K562 (cell line): Measurements from ENCODE around the gene SLC39A7. TPM values are rescaled to one million over a fixed set of nuclear protein-coding genes. Genes with fewer than 3 reads are reported as not detected.

Experiments used
- ATAC-seq: fragments of 200-7000 bp; cut with Tn5 transposase; 3 replicates; pipeline ENCODE4 v1.9.1; 2020; ENCODE audit warnings: moderate library complexity
- BruUV-seq: library from RNA; stranded (reverse); fragments of 400-500 nt; replicated peaks from 2 replicates; lab custom pipeline; 2021; lab: Mats Ljungman, UMichigan
- CTCF ChIA-PET: fragments of 300-600 bp; formaldehyde crosslinking; extraction: SDS; loops from one replicate; lab custom pipeline; 2021; ENCODE audit warnings: low intra/inter-chr PET ratio; lab: Yijun Ruan, JAX
- POLR2A ChIA-PET: fragments of 300-600, 350-650 bp; sonication (Branson Sonifier 250); formaldehyde crosslinking; extraction: SDS; loops from one replicate; lab custom pipeline; 2021; ENCODE audit warnings: antibody characterized with exemption, inconsistent platforms; lab: Yijun Ruan, JAX
- DNase-seq, 4 experiments: peaks; one replicate each; pipeline versions ENCODE4 v3.0.0 to v3.0.0-alpha.2; 2011 to 2018; ENCODE audit warnings: low spot score in 3 of 4, mixed read lengths in 3 of 4; ENCODE audit errors: extremely low read depth in 1 of 4
- FAIRE-seq: peaks from 2 replicates; lab custom pipeline; 2011; peaks lifted over from hg19 to GRCh38; lab: Jason Lieb, UNC
- H2AFZ ChIP-seq: 2 replicates; pipeline ENCODE4 v1.6.0; 2011; ENCODE audit warnings: low read depth, low read length, control low read depth, inconsistent platforms
- H3K27ac ChIP-seq: fragments of 200-600 bp; 3 replicates; pipeline ENCODE4 v1.8.0; 2011; ENCODE audit warnings: low read depth, mild to moderate bottlenecking, control low read depth, inconsistent platforms, low read length, moderate library complexity, mixed read lengths; ENCODE audit errors: extremely low read depth
- H3K27me3 ChIP-seq, 2 experiments: fragments of 300-600 bp in 1 of 2; 2 replicates in 1 of 2; 3 replicates in 1 of 2; pipeline versions ENCODE4 v1.6.0 to v1.8.0; 2011; ENCODE audit warnings: inconsistent platforms in 2 of 2, low read length in 2 of 2, mild to moderate bottlenecking in 1 of 2, mixed read lengths in 1 of 2, moderate library complexity in 1 of 2; ENCODE audit not compliant: control insufficient read depth in 2 of 2, insufficient read depth in 2 of 2
- H3K36me3 ChIP-seq: fragments of 300-600 bp; 3 replicates; pipeline ENCODE4 v1.8.0; 2011; ENCODE audit warnings: mild to moderate bottlenecking, low read length, inconsistent platforms; ENCODE audit not compliant: control insufficient read depth, insufficient read depth
- H3K4me1 ChIP-seq, 2 experiments: fragments of 200-600 bp in 1 of 2; replicated peaks in 1 of 2; 2 replicates in 1 of 2; 3 replicates in 1 of 2; pipeline versions ENCODE4 v1.5.1 to v1.8.0; 2011; ENCODE audit warnings: inconsistent platforms in 2 of 2, low read length in 2 of 2, mild to moderate bottlenecking in 1 of 2, mixed read lengths in 1 of 2, moderate library complexity in 1 of 2; ENCODE audit not compliant: control insufficient read depth in 2 of 2, insufficient read depth in 2 of 2
- H3K4me2 ChIP-seq: 2 replicates; pipeline ENCODE4 v1.6.1; 2011; ENCODE audit warnings: low read length, control low read depth, inconsistent platforms, mixed read lengths; ENCODE audit not compliant: insufficient read depth
- H3K4me3 ChIP-seq: fragments of 200-600 bp; sonication (generic), shearing (Covaris generic); 2 replicates; pipeline ENCODE4 v1.5.1; 2016; ENCODE audit warnings: control low read depth, inconsistent platforms
- H3K79me2 ChIP-seq: fragments of 200-600 bp; 3 replicates; pipeline ENCODE4 v1.8.0; 2011; ENCODE audit warnings: low read length, inconsistent platforms; ENCODE audit not compliant: control insufficient read depth, insufficient read depth
- H3K9ac ChIP-seq, 2 experiments: 2 replicates each; pipeline versions ENCODE4 v1.6.0 to v1.6.1; 2011; ENCODE audit warnings: low read depth in 2 of 2, low read length in 2 of 2, control low read depth in 1 of 2, inconsistent platforms in 1 of 2, mild to moderate bottlenecking in 1 of 2, mixed read lengths in 1 of 2; ENCODE audit not compliant: insufficient read depth in 1 of 2
- H3K9me1 ChIP-seq: one replicate; pipeline ENCODE4 v1.6.0; 2011; ENCODE audit warnings: inconsistent platforms, mild to moderate bottlenecking, low read length, moderate library complexity; ENCODE audit not compliant: control insufficient read depth, insufficient read depth
- H3K9me3 ChIP-seq: replicated peaks from 2 replicates; pipeline ENCODE4 v1.5.1; 2011; ENCODE audit warnings: low read depth, low read length, inconsistent platforms; ENCODE audit not compliant: control insufficient read depth, insufficient read depth
- H4K20me1 ChIP-seq: replicated peaks from 2 replicates; pipeline ENCODE4 v1.6.1; 2011; ENCODE audit warnings: low read length, inconsistent platforms, mixed read lengths; ENCODE audit not compliant: control insufficient read depth, insufficient read depth
- KDM2B ChIP-seq: fragments of 250-450 bp; sonication (Bioruptor Pico); IDR thresholded peaks from 2 replicates; pipeline ENCODE4 v1.8.0; 2021; ENCODE audit warnings: mild to moderate bottlenecking, moderate library complexity
- POLR2G ChIP-seq: fragments of 200-400 bp; formaldehyde crosslinking; IDR thresholded peaks from 2 replicates; pipeline ENCODE4 v1.6.1; 2017; ENCODE audit warnings: low read depth, mild to moderate bottlenecking, antibody characterized with exemption, low read length, moderate library complexity
- SP1 ChIP-seq: sonication (generic); formaldehyde crosslinking; IDR thresholded peaks from 2 replicates; pipeline ENCODE4 v1.8.1; 2022; ENCODE audit warnings: mild to moderate bottlenecking, missing genetic modification reagents
- TRIM24 ChIP-seq, 2 experiments: fragments of 450-650 bp; IDR thresholded peaks; 2 replicates each; pipeline ENCODE4 v1.6.1; 2016
- WGBS: fragments of 100-300 bp; shearing (Covaris generic); methylation state at CpG from one replicate; pipeline ENCODE4 v1.1.6; 2016; ENCODE audit warnings: low coverage, mixed read lengths; ENCODE audit not compliant: insufficient coverage; ENCODE audit errors: missing lambda C conversion rate; 5-methylcytosine and 5-hydroxymethylcytosine counted together
- in situ Hi-C: fragments of 300-500 bp; cut with MboI; formaldehyde crosslinking; loops from 4 replicates; pipeline ENCODE4 v1.15.0; 2018; ENCODE audit warnings: inconsistent platforms, mixed read lengths
- intact Hi-C: fragments of 100-400 bp; cut with micrococcal nuclease; formaldehyde crosslinking; loops from 2 replicates; pipeline ENCODE4 v1.14.2; 2022
- polyA plus RNA-seq, 8 experiments: library from polyadenylated mRNA; depleted of rRNA in 4 of 8; stranded (reverse) in 5 of 8; unstranded in 3 of 8; fragments of >200 nt; fragmentation: Nextera tagmentation in 2 of 8; fragmentation: Illumina TruSeq in 1 of 8; extraction: Ambion mirVana in 2 of 8; extraction: Trizol in 1 of 8; gene quantifications; 2 replicates each; pipeline versions ENCODE4 v1.2.1 to v1.2.3, GENCODE V29; 2011 to 2014; ENCODE audit warnings: inconsistent platforms in 1 of 8, missing spikeins in 1 of 8
- total RNA-seq, 7 experiments: library from RNA; depleted of rRNA in 6 of 7; stranded (reverse); fragments of >200 nt in 6 of 7; fragmentation: Illumina TruSeq in 2 of 7; extraction: Trizol in 2 of 7; gene quantifications; 2 replicates each; pipeline versions ENCODE4 v1.2.1 to v1.2.3, GENCODE V29; 2011 to 2021; ENCODE audit warnings: low replicate concordance in 1 of 7
- TF ChIP-seq, protein P1 (sequence below): IDR thresholded peaks from 2 replicates; pipeline ENCODE4 v1.6.1; 2011; ENCODE audit warnings: borderline replicate concordance, low read depth, mild to moderate bottlenecking, moderate library complexity, low read length; ENCODE audit not compliant: insufficient read depth, poor library complexity, severe bottlenecking

SLC39A7 gene
- total and polyA plus RNA-seq, 9 of the 15 experiments (the other 6 are each of a cell fraction or from before 2014, with no cell fraction given), result 21.7 to 169 (median 121) TPM

DNA sequence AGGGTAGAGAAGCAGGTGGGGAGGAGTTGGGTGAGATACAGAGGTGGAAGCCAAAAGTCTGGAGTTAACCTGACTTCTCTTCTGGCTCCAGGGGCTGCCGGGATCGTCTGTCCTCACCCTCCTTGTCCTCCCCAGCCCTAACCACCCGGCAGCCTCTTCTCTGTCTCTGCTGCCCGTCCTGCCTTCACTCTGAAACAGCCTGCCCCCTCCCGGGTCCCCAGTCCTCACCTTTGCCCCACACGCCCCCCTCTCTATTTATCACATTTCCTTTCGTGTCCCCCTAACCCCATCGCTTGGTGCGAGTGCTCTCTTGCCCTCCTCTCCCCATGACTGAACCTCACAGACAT is 13.3 kb downstream of the SLC39A7 start (continued):
- no peak for TF ChIP-seq TRIM24 (IDR thresholded peaks at IDR 0.05)
- TF ChIP-seq, protein P1, sequence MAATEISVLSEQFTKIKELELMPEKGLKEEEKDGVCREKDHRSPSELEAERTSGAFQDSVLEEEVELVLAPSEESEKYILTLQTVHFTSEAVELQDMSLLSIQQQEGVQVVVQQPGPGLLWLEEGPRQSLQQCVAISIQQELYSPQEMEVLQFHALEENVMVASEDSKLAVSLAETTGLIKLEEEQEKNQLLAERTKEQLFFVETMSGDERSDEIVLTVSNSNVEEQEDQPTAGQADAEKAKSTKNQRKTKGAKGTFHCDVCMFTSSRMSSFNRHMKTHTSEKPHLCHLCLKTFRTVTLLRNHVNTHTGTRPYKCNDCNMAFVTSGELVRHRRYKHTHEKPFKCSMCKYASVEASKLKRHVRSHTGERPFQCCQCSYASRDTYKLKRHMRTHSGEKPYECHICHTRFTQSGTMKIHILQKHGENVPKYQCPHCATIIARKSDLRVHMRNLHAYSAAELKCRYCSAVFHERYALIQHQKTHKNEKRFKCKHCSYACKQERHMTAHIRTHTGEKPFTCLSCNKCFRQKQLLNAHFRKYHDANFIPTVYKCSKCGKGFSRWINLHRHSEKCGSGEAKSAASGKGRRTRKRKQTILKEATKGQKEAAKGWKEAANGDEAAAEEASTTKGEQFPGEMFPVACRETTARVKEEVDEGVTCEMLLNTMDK, result no peak

DNA sequence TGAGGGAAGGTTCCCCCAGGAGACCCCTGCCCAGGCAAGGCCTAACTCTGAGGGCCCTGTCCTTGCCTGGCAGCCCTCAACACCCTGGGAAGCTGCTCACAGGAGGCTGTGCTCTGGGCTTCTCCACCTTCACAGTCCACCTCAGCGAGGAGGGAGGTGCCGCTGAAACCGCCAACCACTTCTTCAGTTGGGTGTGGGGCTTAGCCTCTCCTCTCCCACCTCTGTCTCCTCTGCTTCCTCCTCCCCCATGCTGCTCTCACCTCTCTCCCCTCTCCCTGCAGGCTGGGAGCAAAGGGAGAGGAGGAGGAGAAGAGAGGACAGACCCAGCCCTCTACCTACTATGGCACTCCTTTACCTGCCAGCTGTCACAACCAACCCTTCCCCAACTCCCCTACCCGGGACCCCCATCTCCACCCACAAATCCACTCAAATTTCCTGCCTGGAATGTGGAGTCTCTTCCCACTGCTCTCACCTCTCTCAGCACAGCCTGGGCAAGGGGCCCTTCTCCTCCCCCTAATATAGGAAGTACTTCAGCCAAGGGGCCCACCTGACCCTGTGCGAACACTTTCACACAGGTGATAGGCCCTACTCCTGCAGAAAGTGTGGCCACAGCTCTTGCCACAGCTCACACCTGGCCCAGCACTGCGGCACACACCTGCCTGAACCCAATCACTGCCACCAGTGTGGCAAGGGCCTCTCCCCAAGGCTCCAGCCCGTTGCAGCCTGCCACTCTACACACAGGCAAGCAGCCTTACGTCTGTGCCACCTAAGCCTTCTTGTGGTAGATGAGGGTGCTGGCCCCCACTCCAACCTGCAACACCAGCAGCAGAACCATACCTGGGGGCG is 14.8 kb downstream of the SLC39A7 start:
- H3K9me3 ChIP-seq, result no peaks in the 10 kb centered on the region
- in situ Hi-C loops (no loop called here), intact Hi-C loops (no loop called here)
- H3K4me1 ChIP-seq, result peaks cover 0 to 31% of the 10 kb centered on the region in 2 experiments; a peak in 2 of 5 replicates
- CTCF ChIA-PET, result no interaction called here
- H3K79me2 ChIP-seq, result no peaks in the 10 kb centered on the region
- WGBS, result 19% methylated on average over 6 of the region's 9 CpGs
- H3K36me3 ChIP-seq, result peaks cover 15% of the 10 kb centered on the region; the same call in 2 of the 3 replicates
- FAIRE-seq, result no peak
- DNase-seq, result peak in 1 of 4 experiments; percentile 14
- peaks cover 5 to 11% of the 10 kb centered on the region in 2 experiments; a peak in 3 of 5 replicates for H3K27me3 ChIP-seq
- no peak overlapping the region for H3K4me2 ChIP-seq
- no peaks in the 10 kb centered on the region for H3K9me1 ChIP-seq
- BruUV-seq, result no TSS peak
- no peak overlapping the region for H3K27ac ChIP-seq
- POLR2A ChIA-PET, result interaction anchor here (1.1 to 1.3 kb wide), 2 partner anchors 7 to 13 kb away, joined by 4 read pairs; partner anchors contain the start of gene RING1
- H3K9ac ChIP-seq, result peak overlapping the region in 1 of 2 experiments; percentile 65; a peak in 1 of 4 replicates
- TF ChIP-seq POLR2G, result peak; percentile 49; the same call in 1 of the 2 replicates
- no peak for TF ChIP-seq KDM2B (CRISPR knock-in tag)
- no peak for TF ChIP-seq SP1 (CRISPR knock-in tag)
- no peak for ATAC-seq
- H4K20me1 ChIP-seq, result no peaks in the 10 kb centered on the region
- H3K4me3 ChIP-seq, result no peak overlapping the region
- no peak overlapping the region for H2AFZ ChIP-seq
